GM18520 (cell line): Measurements from ENCODE around the gene CPAMD8.
"Not testable (repeated sequence)": the region's sequence is repeated elsewhere in the genome, so short reads cannot be mapped to it uniquely, and the experiment has no call there.

Source experiments
- ATAC-seq: cut with Tn5 transposase; IDR thresholded peaks from one replicate; pipeline ENCODE4 v1.9.1; 2021; ENCODE audit not compliant: unreplicated experiment

The CPAMD8 gene

DNA sequence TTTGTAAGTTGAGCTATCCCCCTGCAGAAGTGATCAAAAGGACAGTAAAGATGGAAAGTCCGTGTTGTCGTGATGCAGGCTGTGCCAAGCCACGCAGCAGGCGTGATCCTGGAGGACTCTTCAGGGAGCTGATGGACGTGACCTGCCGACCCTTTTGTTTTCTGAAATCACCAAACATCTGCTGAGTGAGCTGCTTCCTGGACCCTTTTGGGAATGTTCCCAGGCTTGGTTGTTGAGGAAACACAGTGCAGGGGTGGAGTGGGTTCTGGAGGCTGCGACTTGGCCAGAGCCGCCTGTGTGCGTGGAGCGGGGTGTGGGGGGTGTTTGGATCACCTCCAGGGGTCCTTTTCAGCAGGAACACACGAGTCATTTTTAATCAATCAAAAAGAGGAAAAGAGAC, 15.4 kb upstream of the CPAMD8 start:
- no peak for ATAC-seq

DNA sequence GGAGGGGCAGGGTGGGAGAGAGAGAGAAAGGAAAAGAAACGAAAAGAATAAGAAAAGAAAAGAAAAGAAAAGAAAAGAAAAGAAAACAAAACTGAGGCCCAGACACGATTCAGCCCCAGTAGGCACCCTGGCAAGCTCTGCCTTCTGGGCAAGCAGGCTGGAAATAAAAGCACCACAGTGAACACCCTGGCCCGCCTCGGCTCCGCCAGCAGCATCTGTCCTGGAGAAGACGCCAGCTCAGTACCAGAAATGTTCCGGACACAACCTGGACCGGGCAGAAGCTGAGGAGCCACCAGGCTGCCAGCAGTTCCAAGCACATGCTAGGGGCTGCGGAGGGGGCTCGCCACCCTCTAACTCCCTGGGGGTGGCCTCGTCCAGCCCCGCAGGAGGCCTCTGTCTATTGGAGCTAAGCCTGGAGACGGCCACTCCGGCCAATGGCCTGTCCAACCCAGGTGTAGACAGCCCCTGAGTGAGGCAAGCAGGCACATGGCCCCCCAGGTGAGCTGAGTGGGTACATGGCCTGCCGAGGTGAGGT, 11.4 kb upstream of the CPAMD8 start:
- no peak for ATAC-seq

DNA sequence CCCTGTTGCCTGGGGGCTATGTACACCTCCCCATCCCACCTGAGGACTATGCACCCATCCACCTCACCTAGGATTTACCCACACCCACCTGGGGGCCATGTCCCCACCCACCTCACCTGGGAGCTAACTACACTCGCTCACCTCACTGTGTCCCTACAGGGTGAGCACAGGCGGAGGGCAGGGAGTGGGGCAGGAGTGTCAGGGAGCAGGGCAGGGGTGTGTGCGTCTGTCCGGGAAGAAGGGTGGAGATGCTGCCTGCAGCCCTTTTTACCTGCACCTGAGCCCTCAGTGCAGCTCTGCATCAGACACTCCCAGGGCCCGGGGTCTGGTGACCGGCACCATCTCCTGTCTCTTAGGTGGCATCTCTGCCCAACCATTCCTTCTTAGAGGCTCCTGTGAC, 10.6 kb upstream of the CPAMD8 start:
- ATAC-seq: no peak

DNA sequence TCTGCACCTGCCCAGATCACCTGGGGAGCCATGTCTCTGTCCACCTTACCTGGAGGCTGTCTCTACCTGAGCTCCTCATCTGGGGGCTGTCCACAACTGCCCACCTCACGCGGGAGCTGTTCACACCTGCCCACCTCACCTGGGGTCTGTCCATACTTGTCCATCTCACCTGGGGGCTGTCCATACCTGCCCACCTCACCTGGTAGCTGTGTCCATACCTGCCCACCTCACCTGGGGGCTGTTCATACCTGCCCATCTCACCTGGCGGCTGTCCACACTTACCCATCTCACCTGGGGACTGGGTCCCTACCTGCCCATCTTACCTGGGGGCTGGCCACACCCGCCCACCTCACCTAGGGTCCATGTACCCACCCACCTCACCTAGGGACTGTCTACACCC, 10.0 kb upstream of the CPAMD8 start:
- no peak for ATAC-seq

DNA sequence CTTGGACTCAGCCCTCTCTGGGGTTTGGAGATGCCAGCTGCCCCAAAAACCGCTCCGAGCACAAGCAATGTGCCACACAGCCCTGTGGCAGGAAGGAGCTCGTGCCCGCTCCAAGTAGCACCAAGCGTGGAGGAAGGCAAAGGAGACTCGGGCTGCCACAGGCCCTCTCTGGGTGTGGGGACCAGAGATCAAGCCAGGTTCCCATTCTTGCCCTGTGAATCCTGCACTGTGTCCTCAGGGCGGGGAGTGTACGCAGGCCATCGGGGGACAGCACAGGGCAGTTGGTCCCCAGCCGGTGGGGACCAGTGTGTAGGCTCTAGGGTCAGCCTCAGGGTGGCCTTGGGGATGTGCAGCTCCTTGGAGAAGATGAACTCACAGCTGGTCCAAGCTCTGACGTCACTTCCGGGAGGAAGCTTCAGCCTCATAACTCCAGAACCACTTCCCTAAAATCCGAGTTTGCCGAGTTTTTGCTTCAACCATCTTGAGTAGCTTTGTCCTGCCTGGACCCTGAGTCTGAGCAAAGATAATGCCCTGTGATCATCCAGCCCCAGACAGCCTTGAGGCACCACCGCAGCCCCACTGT, 9.3 kb upstream of the CPAMD8 start:
- ATAC-seq: no peak

DNA sequence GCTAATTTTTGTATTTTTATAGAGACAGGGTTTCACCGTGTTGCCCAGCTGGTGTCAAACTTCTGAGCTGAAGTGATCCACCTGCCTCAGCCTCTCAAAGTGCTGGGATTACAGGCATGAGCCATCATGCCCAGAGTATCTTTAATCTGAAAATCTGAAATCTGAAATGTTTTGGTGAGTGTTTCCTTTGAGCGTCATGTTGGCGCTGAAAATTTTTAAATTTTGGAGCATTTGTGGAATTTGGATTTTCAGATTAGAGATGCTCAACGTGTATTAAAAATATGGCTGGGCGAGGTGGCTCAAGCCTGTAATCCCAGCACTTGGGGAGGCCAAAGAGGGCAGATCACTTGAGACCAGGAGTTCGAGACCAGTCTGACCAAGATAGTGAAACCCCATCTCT, 5.1 kb upstream of the CPAMD8 start:
- ATAC-seq: no peak

DNA sequence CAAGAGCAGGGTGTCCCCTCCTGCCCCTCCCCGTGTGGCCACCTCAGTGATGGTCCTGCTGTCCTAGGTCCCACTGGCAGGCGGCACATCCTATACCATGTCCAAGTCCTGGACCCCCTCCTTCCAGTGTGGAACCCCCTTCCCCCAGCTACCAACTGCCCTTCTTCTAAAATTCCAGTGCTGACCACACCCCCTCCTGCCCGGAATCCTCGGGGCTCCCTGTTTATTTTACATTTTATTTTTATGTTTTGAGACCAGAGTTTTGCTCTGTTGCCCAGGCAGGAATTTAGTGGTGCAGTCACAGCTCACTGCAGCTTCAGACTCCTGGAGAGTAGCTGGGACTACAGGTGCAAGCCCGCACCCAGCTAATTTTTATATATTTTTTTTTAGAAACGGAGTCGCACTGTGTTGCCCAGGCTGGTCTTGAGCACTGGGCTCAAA, 945 bp upstream of the CPAMD8 start:
- no peak for ATAC-seq

DNA sequence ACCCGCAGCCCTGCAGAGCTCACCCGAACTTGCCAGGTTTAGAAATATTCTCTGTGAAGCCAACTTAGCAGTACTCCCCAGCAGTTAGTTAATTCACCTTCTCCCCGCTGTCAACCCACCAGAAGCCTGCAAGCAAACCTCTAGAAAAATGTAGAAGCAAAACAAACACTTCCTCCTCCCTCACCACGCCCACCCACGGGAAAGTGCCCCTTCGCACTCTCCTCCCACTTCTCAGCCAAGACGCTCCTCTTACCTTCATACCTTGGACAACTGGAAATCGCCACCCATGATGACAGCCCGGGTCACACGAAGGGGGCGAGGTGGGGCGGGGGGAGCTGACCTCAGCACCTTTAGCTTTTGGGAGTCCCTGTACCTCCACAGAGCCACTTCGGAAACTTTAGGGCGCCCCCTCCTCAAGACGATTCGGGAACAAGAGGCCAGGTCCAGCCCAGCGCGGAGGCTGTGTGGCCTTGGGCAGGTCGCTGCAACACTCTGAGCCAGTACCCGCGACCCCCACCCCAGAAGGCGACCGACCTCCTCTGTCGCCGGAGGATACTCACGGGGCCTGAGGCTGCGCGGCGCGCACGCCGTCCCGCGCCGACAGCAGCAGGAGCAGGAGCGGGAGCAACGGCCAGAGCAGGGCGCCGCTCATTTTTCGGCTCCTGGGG, 485 bp downstream of the CPAMD8 start:
- ATAC-seq: no peak

DNA sequence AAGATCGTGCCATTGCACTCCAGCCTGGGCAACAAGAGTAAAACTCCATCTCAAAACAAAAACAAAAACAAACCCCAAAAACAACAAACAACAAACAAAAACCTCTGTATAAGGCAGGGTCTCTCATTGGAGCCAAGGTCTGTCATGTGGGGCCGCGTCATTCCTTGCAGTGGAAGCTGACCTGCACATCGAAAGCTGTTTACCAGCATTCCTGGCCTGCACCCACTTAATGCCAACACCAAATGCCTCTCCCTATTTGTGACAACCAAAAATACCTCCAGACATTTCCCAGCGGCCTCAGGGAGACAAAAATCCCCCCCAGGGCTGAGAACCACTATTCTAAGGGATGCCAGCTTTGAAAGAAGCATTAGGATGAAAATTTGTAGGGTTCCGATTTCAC, 1.2 kb downstream of the CPAMD8 start:
- no peak for ATAC-seq

DNA sequence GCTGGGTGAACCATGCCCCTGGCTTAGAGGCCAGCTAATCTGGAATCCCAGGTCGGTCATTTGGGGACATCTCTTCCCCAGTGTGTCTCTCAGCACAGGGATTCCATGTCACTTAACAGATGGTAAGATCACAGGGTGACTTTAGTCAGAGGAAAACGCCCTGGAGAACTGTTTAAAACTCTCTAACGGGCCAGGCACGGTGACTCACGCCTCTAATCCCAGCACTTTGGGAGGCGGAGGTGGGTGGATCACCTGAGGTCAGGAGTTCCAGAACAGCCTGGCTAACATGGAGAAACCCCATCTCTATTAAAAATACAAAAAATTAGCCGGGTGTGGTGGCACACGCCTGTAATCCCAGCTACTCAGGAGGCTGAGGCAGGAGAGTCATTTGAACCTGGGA, 1.7 kb downstream of the CPAMD8 start:
- ATAC-seq: not testable (repeated sequence)

DNA sequence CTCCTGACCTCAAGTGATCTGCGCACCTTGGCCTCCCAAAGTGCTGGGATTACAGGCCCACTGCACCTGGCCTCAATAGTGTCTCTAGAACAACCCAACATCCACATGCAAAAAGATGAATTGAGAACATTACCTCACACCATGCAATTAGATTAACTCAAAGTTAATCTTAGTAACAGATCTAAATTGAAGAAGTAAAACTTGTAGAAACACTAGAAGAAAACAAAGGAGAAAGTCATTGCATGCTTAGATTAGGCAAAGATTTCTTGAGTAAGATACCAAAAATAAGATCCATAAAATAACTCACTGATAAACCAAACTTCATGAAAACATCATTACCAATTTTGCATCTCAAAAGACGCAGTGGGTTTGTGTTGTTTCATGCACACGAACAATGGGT, 2.8 kb downstream of the CPAMD8 start:
- no peak for ATAC-seq

DNA sequence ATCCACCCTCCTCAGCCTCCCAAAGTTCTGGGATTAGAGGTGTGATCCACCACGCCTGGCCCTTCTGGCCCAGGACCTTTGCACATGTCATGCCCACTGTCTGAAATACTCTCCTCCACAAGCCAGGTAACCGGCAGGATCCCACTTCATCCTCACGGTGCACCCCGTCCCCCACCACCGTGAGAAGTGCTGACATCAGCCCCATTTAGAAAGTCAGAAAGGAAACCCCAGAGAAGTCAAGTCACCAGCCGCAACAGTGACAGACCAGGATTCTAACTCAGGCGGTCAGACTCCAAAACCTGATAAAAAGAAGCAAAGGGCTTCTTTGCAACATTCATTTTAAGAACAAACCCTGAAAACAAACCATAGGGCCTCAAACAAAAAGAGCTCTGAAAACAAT, 3.9 kb downstream of the CPAMD8 start:
- no peak for ATAC-seq

DNA sequence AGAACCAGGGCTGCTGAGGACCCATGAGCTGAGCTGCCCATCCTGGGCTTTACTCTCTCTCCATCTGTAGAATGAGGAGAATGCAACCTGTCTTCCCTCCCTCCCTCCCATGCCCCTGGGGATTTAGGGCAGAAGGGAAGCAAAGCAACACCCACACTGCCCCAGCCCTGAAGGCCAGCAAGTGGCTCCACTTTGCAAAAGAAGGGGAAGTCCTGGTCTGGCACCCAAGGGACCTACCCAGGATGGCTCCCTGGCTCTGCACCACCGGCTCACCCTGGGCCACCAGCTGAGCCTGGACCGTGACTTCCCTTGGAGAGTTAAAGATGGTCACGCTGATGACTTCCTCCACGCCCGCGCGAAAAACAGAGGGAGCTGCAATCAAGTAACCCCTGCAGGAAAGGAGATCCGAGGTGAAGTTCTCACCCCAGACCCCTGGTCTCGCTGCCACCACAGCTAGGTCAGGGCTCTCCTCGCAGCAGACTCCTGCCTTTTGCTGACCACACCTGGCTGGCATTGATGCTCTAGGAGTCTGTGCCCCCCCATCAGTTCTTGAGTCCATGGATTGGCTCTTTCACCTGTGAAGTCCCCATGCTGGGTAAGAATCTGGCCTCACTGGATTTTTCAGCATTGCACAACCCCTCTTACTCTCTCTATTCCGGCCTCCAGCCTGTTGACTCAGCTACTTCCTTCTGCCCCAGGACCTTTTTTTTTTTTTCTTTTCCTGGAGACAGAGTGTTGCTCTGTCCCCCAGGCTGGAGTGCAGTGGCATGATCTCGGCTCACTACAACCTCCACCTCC, 4.6 kb downstream of the CPAMD8 start:
- ATAC-seq: no peak

DNA sequence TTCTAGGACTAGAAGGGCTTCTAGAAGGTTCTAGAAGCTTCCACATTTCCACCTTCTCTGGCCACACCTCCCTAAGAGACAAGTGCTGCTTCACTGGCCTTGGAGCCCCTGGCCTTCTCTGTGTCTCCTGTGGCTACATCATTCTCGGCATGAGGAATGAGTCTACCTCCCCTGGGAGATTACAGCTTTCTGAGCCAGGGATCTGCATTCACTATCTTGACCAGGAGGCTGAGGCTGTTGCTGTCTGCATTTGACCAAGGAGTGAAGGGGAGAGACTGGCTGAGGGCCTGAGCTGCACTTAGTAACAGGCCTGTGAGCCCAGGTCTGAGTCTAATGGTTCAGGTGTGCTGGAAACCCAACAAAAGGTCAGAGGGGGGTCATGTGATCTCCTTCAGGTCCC, 5.3 kb downstream of the CPAMD8 start:
- no peak for ATAC-seq

DNA sequence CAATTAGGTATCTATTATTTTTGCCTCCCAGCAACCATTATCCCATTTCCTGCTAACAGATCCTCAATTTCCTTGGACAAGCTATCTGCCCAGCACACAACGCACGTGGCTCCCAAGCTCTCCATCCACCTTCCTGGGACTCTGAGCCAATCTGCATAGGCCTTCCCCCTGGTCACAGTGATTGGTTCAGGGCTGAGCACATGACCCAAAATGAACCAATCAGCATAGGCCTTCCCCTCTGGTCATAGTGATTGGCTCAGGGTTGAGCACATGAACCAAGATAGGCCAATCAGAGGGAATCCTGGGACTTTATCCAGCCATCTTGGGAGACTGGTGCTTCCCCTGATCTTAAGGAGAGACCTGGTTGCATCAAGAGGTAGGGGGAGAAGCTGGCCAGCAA, 5.8 kb downstream of the CPAMD8 start:
- ATAC-seq: no peak

DNA sequence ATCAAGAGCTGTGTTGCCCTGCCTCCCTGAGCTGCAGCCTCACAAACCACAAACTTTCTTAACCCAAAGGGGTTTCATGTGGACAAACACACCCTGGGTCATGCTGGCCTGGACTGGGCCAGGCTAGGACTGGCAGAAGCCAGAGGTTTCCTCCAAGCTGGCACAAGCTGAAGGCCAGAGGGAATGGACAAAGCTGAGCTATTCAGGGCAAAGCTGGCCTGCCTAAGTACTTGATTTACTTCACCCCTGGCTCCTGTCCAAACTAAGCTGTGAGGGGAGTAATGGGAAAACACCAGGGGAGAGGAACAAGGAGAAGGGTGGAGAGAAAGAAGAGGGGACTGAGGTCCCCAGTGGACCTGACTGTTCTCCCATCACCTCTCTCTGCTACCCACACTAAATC, 6.2 kb downstream of the CPAMD8 start:
- ATAC-seq: no peak

DNA sequence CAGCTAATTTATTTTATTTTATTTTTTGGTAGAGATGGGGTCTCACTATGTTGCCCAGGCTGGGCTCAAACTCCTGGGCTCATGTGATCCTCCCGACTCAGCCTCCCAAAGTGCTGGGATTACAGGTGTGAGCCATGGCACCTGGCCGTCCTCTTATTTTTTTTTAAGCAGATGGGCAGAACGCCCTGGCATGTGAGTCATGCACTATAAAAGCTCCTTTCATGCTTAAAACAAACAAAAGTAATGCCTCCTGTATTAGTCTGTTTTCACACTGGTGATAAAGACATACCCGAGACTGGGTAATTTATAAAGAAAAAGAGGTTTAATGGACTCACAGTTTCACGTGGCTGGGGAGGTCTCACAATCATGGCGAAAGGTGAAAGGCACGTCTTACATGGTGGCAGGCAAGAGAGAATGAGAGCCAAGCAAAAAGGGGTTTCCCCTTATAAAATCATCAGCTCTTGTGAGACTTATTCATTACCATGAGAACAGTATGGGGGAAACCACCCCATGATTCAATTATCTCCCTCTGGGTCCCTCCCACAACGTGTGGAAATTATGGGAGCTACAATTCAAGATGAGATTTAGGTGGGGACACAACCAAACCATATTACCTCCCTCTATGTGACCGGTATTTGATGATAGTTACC, 12.3 kb downstream of the CPAMD8 start:
- not testable (repeated sequence) for ATAC-seq

DNA sequence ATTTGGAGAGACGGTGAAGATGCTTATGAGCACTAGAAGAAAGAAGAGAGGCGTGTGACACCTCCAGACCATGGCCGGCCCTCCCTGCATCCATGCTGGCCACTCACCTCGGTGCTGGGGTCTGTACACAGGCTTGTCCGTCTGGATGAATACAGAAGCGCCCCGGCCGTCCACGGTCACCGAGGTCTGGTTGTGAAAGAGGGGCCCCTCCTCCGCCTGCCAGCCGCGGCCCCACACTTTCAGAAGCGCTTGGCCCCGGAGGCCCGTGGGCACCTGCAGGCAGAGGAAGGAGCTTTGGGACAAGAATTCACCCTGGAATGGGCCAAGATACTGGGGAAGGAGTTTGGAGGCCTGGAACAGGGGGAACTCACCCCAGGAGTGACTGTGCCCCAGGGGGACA, 15.1 kb downstream of the CPAMD8 start:
- ATAC-seq: no peak

DNA sequence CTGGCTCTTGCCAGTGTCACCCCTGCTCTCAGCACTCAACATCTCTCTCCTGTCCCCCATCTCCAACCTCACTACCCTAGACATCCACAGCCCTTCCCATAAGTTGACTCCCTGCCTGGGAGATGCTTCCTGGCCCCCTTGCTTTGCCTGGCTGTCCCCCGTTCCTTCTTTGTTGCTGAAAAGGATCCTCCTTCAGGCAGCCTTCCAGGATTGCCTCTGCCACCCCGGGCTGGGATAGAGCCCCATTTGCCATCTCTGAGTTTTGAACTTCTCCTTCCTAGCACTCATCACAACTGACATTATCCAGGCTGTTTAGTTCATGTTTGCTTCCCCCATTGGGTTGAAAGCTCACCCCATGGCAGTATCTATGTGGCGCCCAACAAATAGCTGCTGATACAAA, 20.0 kb downstream of the CPAMD8 start:
- no peak for ATAC-seq

DNA sequence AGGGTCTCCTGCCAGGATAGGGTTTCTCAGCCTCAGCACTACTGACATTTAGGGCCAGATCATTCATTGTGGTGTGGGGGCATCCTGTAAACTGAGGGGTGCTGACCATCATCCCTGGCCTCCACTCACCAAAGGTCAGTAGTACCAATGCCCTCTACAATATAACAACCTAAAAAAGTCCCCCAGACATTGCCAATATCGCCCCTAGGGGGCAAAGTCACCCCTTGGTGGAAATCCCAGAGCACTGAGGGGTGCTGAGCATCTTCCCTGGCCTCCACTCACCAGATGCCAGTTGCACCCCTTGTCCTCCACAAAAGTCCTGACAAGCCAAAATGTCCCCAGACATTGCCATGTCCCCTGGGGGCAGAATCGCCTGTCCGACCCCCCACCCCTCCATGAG, 21.6 kb downstream of the CPAMD8 start:
- ATAC-seq: no peak

DNA sequence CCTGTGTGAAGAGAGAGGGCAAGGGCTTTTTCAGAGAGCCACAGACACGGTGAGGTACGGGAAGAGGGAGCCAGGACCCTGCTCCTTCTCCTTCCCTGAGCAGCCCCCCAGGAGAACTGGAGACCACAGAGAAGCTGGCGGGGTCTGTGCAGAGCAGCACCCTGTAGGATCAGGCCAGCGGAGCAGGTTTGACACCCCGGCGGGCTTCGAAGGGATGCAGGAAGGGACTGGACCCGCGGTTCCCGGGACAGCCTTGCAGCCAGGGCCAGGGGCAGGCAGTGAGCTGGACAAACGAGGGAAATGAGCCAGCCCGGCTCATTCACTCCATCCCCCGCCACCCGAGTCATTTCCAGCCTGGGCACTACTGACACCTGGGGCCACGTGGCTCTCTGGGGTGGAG, 22.2 kb downstream of the CPAMD8 start:
- no peak for ATAC-seq

DNA sequence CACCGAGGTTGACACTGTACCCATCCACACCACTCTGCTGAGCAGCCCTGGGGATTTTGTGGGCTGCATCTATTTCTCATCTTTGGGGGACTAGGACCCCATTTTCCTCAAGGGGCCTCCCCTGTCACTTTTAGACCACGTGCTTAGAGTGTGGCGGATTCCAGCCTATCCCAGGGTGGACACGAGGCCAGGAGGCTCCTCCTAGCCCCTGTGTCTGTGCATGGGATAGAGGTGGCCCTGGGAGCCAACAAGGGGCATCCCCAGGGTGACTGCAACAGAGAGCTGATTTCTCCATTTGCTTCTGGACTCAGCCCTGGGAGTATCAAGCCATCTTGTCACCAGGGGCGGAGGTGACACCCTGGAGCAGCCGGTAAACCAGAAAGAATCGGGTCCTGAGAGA, 24.2 kb downstream of the CPAMD8 start:
- no peak for ATAC-seq
